GM12872 (cell line): Measurements from ENCODE around the gene PRKD1.

Experiments
- TF ChIP-seq, protein P1 (sequence below): IDR thresholded peaks from 3 replicates; pipeline ENCODE4 v1.5.1; 2011; ENCODE audit warnings: low read depth, mild to moderate bottlenecking, low read length, moderate library complexity; ENCODE audit not compliant: insufficient read depth

PRKD1 gene

DNA sequence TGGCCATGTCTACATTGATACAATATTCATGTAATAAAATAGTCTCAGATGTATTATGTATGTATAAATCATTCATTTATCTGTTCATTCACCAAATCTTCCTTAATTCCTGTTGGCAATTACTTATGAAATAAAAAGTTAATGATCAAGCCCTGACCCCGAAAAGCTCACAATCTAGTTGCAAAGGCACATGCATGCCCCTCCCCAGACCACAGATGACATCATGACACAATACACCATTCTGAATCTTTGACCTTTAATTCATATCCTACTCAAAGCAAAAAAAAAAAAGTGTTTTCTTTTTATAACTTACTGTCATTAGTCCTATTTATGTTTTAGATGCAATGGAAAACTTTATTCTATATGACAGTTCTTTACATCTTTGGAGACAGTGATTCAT, 346.9 kb downstream of the PRKD1 start:
- TF ChIP-seq, protein P1, sequence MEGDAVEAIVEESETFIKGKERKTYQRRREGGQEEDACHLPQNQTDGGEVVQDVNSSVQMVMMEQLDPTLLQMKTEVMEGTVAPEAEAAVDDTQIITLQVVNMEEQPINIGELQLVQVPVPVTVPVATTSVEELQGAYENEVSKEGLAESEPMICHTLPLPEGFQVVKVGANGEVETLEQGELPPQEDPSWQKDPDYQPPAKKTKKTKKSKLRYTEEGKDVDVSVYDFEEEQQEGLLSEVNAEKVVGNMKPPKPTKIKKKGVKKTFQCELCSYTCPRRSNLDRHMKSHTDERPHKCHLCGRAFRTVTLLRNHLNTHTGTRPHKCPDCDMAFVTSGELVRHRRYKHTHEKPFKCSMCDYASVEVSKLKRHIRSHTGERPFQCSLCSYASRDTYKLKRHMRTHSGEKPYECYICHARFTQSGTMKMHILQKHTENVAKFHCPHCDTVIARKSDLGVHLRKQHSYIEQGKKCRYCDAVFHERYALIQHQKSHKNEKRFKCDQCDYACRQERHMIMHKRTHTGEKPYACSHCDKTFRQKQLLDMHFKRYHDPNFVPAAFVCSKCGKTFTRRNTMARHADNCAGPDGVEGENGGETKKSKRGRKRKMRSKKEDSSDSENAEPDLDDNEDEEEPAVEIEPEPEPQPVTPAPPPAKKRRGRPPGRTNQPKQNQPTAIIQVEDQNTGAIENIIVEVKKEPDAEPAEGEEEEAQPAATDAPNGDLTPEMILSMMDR: no peak

DNA sequence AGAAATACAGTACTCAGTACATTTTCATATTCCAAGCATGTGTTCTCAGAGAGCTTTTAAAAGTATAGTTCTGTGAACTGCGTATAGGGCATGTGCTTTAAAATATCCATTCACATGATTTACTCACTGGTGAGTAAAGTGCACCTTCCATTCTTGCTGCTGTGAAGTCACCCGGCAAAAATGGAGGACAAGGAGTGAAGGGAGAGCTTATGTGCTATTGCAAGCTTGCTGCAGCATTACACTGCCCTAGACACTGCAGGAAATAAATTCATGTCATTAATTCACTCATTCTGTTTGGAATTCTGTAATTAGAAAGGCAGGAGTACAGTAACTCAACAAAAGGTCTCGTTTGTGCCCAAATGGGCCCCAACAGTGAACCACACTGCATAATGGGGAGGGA, 347.8 kb downstream of the PRKD1 start:
- TF ChIP-seq, protein P1: no peak

DNA sequence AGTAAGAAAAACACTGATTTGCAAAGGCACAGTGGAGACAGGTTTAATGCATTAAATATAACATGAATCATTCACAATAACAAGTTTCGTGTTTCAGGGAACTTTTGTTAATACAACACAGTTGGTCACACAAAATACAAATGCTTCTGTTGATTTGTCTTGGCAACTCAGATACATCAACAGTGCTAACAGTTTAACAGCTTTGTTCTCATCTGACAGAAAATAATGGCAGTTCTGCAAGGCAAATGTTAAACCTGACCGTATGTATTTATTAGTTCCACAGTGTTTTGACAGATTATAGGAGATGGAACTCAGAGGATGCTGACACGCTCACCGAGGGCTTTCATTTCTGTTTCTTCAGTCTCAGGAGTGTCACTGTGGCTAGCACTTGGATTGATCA, 350.7 kb downstream of the PRKD1 start:
- TF ChIP-seq, protein P1: no peak

DNA sequence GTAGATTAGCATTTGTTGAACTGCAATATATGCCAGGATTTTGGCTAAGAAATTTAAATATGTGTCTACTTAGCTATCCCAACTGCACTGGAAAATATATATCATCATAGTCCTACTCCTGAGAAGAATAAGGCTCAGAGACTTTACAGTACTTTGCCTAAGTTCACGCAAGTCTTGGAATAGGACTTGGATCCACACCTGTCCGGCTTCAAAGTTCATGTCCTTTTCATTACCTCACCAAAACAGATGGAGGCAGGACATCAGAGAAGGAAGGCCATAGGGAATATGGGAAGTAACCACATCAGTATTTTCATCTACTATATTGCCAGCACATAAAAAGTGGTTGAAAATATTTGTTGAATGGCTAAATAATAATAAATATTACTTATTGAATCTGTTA, 358.5 kb downstream of the PRKD1 start:
- TF ChIP-seq, protein P1: no peak

DNA sequence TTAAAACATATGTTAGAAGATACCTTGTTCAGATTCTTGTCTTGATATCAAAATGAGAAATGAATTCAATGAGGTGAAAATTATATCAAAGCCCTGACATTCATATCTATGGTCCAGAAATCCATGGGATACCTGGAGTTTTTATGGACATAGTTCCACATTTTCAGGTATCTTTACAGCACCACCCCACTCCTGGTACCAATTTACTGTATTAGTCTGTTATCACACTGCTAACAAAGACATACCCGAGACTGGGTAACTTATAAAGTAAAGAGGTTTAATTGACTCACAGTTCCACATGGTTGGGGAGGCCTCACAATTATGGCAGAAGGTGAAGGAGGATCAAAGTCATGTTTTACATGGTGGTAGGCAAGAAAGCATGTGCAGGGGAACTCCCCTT, 361.5 kb downstream of the PRKD1 start:
- TF ChIP-seq, protein P1: no peak

DNA sequence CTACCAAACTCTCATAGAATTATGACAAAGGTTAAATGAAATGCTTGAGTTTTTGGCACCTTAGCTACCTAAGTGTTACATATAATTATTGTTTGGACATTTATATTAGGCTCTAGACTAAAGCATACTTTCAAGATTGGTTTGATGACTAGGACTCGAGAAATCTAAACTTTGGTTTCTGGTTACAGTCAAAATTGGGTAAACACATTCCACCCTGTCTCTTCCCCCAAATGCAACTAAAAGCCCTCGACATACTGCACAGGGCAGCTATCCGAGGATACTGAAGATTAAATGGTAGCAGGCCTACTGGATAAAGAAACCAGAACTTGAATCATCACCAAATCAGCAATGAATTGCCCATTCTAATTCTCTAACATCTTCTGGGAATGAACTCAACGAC, 369.1 kb downstream of the PRKD1 start:
- TF ChIP-seq, protein P1: no peak

DNA sequence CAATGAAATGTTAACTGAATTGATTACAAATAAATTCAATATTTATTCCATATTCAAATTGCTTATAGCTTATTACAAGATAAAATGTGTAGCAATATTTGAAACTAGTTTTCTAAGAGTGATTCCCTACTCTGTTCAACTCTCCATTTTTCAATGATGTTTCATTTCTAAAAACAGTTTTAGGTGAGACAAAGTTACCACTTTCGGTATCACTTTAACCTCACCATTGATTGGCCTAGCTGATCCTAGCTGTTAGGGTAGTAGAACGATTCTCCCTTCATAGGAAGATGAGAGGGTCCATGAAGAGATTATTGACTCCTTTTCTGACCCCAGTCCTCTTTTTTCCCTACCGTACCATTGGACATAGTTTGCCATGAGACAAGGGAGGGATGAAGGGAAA, 373.3 kb downstream of the PRKD1 start:
- TF ChIP-seq, protein P1: no peak

DNA sequence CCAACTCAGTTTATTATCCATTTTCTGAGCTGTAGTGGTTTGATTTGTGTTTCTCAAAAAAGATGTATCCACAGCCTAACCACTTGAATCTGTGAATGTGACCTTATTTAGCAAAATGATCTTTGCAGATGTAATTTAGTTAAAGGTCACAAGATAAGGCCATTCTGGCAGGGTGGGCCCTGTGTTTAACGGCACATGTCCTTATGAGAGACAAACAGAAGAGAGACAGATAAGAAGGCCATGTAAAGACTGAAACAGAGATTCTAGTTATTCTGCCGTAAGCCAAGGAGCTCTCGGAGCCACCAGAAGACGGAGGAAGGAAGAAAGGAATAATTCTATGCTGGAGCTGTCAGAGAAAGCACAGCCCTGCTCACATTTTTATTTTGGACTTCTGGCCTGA, 374.2 kb downstream of the PRKD1 start:
- TF ChIP-seq, protein P1: no peak
